Mucosa of descending colon (tissue), 3 donors: ENCODE data around the gene AK8. TPM values are rescaled to one million over a fixed set of nuclear protein-coding genes. Genes with fewer than 3 reads are reported as not detected.

Source experiments
- ATAC-seq: fragments of 200-7000 bp; cut with Tn5 transposase; one replicate; pipeline ENCODE4 v1.9.1; 2020; ENCODE audit warnings: mild to moderate bottlenecking, moderate library complexity
- DNase-seq, 3 donors: peaks; one replicate each; pipeline ENCODE4 v3.0.0-alpha.2; 2020
- H3K36me3 ChIP-seq: fragments of 200-600 bp; one replicate; pipeline ENCODE4 v1.8.0; 2021; ENCODE audit warnings: low read depth, mild to moderate bottlenecking
- H3K4me1 ChIP-seq: fragments of 200-600 bp; one replicate; pipeline ENCODE4 v1.8.0; 2021; ENCODE audit warnings: low read depth, mild to moderate bottlenecking
- H3K4me3 ChIP-seq: fragments of 200-600 bp; one replicate; pipeline ENCODE4 v1.8.0; 2021; ENCODE audit warnings: mild to moderate bottlenecking
- H3K9me3 ChIP-seq: fragments of 200-600 bp; one replicate; pipeline ENCODE4 v1.8.0; 2021; ENCODE audit warnings: mild to moderate bottlenecking
- intact Hi-C, 2 donors: fragments of 100-400 bp; cut with DNase I in 1 of 2; cut with micrococcal nuclease in 1 of 2; formaldehyde crosslinking; loops; one replicate each; pipeline versions ENCODE4 v1.11.0 to v1.11.1; 2022; cut with DNase I, micrococcal nuclease
- total RNA-seq, 3 donors: library from RNA; stranded (reverse); fragmentation: NEBNext Ultra II Directional in 2 of 3; extraction: Animal tissue kit (Norgen Biotek cat#: 25700) in 2 of 3; gene quantifications; one replicate each; pipeline versions ENCODE4 v1.2.1 to v1.2.4, GENCODE V29; 2021 to 2023
- TF ChIP-seq, protein P1 (sequence below): fragments of 200-600 bp; IDR thresholded peaks from one replicate; pipeline ENCODE4 v1.8.0; 2022; ENCODE audit warnings: antibody characterized with exemption, mild to moderate bottlenecking
- donor health status: DM: no; HTN: no; CAD: no; lungs with moderate emphysema.
- donor health status: DM: no; HTN: no; CAD: no.
- donor health status: DM: no; HTN: yes; CAD: no.

The AK8 gene
- total RNA-seq, 3 donors from 2014 or later: 0.96 to 2.0 TPM; not detected in 1

GRCh38 chr9:132794730-132795380, 83.2 kb downstream of the AK8 start:
- peak in 2 of 3 donors; percentile 64 to 67 for DNase-seq
- TF ChIP-seq, protein P1, sequence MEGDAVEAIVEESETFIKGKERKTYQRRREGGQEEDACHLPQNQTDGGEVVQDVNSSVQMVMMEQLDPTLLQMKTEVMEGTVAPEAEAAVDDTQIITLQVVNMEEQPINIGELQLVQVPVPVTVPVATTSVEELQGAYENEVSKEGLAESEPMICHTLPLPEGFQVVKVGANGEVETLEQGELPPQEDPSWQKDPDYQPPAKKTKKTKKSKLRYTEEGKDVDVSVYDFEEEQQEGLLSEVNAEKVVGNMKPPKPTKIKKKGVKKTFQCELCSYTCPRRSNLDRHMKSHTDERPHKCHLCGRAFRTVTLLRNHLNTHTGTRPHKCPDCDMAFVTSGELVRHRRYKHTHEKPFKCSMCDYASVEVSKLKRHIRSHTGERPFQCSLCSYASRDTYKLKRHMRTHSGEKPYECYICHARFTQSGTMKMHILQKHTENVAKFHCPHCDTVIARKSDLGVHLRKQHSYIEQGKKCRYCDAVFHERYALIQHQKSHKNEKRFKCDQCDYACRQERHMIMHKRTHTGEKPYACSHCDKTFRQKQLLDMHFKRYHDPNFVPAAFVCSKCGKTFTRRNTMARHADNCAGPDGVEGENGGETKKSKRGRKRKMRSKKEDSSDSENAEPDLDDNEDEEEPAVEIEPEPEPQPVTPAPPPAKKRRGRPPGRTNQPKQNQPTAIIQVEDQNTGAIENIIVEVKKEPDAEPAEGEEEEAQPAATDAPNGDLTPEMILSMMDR: no peak
- ATAC-seq: peak; percentile 56
- Histone ChIP-seq H3K4me3 (no peak overlapping the region), H3K4me1 (peaks cover 20% of the 10 kb centered on the region), H3K9me3 (no peaks in the 10 kb centered on the region), H3K36me3 (no peaks in the 10 kb centered on the region)
- intact Hi-C loops: no loop called here

DNA sequence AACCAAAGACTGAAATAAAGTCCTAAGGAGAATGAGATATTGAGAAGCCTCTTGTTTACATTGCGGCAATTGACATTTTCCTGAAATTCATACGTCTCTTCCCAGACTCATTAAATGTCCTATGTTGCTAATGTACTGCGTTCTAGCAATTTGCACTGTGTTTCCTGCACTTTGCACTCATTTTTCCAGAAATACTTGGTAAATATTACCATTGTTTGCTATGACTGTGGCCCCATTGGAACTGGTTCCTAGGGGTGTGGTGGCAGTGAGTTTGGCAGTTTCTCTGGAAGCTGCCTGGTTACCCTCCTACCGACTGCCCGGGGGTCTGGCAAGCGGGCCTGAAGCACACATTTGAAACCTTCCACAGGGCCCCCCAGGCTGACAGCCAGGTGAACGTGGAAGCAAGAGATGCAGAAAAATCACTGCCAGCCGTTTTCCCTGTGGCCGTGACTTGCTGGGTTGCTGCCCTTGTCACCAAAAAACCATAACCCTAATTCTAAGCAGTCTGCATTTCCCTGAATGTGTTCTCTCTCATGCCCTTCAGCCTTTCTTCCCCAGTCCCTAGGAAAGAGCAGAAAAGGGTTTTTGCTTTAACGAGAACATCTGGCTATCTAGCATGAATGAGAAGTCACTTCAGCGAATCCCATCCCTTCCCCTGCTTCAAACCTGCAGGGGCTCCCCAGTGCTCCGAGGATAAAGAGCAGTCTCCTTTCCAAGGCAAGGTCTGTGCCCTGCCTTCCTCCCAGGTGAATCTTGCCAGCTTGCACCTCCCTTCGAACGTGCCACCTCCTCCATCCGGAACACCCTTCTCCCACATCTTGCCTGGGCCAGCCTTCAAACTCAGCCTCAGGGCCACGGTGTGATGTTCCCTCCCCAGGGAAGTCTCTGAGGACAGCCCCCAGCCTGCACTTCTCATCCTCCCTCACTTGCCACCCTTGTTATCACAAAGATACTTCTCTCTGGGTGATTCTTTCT, 84.2 kb downstream of the AK8 start:
- DNase-seq: no peak
- H3K9me3 ChIP-seq: no peaks in the 10 kb centered on the region
- intact Hi-C loops: no loop called here
- TF ChIP-seq, protein P1: no peak
- H3K4me3 ChIP-seq: no peak overlapping the region
- H3K4me1 ChIP-seq: peaks cover 12% of the 10 kb centered on the region
- ATAC-seq: peak; percentile 67
- H3K36me3 ChIP-seq: no peaks in the 10 kb centered on the region

GRCh38 chr9:132792547-132792946, 85.5 kb downstream of the AK8 start:
- H3K4me1 ChIP-seq: peaks cover 8% of the 10 kb centered on the region
- TF ChIP-seq, protein P1: no peak
- ATAC-seq (no peak), DNase-seq (no peak)
- no peaks in the 10 kb centered on the region for H3K36me3 ChIP-seq
- intact Hi-C loops: no loop called here
- H3K9me3 ChIP-seq: no peaks in the 10 kb centered on the region
- H3K4me3 ChIP-seq: no peak overlapping the region

DNA sequence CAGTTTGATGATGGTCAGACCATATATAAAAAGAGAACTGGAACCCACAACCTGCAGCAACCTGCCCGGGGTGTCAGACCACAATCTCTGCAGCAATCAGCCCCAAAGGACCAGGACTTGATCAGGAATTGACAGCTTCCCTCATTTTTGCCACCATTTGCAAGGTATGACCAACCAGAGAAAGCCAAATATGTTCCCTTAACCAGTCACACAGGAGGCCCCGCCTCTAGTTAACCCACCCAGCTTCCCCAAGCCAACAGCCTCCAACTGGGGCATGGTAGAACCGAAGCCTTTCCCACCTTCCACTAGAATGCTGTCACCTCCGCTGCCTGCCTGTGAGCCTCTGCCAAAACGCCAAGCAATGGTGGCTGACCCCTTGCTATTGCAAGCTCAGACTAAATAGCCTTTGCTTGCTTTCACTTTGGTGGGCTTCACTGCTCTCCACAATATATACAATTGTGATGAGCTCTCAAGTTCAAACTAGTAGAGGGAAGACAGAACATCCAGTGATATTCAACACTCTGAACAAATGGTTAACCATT, 86.3 kb downstream of the AK8 start:
- DNase-seq: no peak
- no peaks in the 10 kb centered on the region for H3K9me3 ChIP-seq
- no peak overlapping the region for H3K4me3 ChIP-seq
- H3K36me3 ChIP-seq: no peaks in the 10 kb centered on the region
- no peak for ATAC-seq
- TF ChIP-seq, protein P1: no peak
- intact Hi-C loops: no loop called here
- peaks cover 8% of the 10 kb centered on the region for H3K4me1 ChIP-seq

- ATAC-seq: no peak
- TF ChIP-seq, protein P1: no peak
- H3K36me3 ChIP-seq: no peaks in the 10 kb centered on the region
- H3K9me3 ChIP-seq: no peaks in the 10 kb centered on the region
- H3K4me3 ChIP-seq: no peak overlapping the region
- no peak for DNase-seq
- intact Hi-C loops: no loop called here
- H3K4me1 ChIP-seq: peaks cover 8% of the 10 kb centered on the region
Measured at GRCh38 chr9:132789719-132790118, 88.4 kb downstream of the AK8 start.
